Activated T-cell treated with anti-CD3 and anti-CD28 coated beads, Interleukin-2, amount 50 U/mL, for 4 hours (primary cell): ENCODE results near the gene AGT. TPM values are rescaled to one million over a fixed set of nuclear protein-coding genes. Genes with fewer than 3 reads are reported as not detected.
A peak's percentile ranks its signal among the peaks of the same experiment; 100 is the strongest.

Experiments used
- ATAC-seq, 2 donors: fragments of 200-7000 bp; cut with Tn5 transposase; one replicate each; pipeline ENCODE4 v1.10.0; 2021
- DNase-seq: peaks from one replicate; pipeline ENCODE4 v3.0.0-alpha.2; 2020
- H3K27me3 Mint-ChIP-seq: one replicate; pipeline ENCODE4 v1.8.0; 2021; ENCODE audit warnings: low read depth, mixed read lengths
- H3K36me3 Mint-ChIP-seq: one replicate; pipeline ENCODE4 v1.8.0; 2022; ENCODE audit warnings: mixed read lengths; ENCODE audit not compliant: insufficient read depth
- H3K4me1 Mint-ChIP-seq: one replicate; pipeline ENCODE4 v1.8.0; 2021; ENCODE audit warnings: low read depth, mixed read lengths
- H3K4me3 Mint-ChIP-seq: one replicate; pipeline ENCODE4 v1.8.0; 2021; ENCODE audit warnings: mild to moderate bottlenecking, moderate library complexity, mixed read lengths
- H3K9me3 Mint-ChIP-seq: one replicate; pipeline ENCODE4 v1.8.0; 2021; ENCODE audit warnings: mixed read lengths
- total RNA-seq, 3 donors: library from RNA; stranded (reverse); gene quantifications; one replicate each; pipeline ENCODE4 v1.2.1, GENCODE V29; 2021

AGT gene
- total RNA-seq, 3 donors from 2014 or later: 0.66 to 0.79 (median 0.68) TPM

DNA sequence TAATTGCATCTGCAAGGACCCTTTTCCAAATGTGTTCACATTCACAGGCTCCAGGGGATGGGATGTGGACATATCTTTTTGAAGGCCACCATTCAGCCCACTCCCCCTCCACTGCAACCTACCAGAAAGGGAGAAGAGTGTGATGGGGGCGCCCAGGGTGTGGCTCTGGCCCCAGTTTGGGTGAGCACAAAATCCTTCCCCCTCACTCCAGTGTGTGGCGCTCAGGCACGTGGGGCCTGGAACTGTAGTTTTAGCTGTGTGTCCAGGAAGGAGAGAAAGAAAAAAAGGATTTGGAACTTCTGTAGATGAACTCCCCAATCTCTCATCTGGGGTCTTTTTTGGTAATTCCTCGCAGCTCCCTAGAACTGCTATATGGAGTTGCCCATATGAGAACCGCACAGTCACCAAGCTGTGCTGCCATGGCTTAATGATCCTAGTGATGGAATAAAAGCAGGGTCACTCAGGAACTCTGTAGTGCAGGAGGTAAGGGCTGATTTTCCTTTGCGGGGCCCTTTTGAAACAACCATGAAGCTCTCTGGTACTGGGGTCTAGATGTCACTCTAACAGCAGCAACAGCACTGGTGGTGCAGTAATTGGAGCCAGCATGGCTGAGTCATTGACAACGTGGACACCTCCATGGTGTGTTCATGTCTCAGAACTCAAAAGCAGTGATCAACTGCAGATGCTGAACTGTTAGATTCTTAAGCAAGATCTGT, 17.0 kb downstream of the AGT start:
- no peaks in the 10 kb centered on the region for H3K4me1 Mint-ChIP-seq
- H3K9me3 Mint-ChIP-seq: no peaks in the 10 kb centered on the region
- peaks cover 15% of the 10 kb centered on the region for H3K36me3 Mint-ChIP-seq
- ATAC-seq (no peak), DNase-seq (no peak)
- H3K4me3 Mint-ChIP-seq: no peak overlapping the region
- no peaks in the 10 kb centered on the region for H3K27me3 Mint-ChIP-seq

DNA sequence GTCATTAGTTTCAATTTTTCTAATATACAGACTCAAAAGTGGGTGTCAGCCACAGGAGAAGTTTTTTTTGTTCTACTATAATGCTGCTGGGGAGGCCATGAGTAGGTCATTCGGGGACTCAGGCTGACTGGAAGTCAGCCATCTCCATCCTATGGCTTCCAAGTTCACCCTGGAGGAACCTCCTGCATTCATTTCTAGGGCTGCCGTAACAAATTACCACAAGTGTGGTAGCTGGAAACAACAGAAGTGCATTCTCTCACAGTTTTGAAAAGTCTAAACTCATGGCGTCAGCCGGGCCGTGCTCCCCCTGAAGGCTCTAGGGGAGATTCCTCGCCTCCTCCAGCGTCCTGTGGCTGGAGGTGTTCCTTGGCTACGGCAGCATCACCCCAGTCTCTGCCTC, 17.7 kb downstream of the AGT start:
- no peak for ATAC-seq
- peaks cover 21% of the 10 kb centered on the region for H3K36me3 Mint-ChIP-seq

DNA sequence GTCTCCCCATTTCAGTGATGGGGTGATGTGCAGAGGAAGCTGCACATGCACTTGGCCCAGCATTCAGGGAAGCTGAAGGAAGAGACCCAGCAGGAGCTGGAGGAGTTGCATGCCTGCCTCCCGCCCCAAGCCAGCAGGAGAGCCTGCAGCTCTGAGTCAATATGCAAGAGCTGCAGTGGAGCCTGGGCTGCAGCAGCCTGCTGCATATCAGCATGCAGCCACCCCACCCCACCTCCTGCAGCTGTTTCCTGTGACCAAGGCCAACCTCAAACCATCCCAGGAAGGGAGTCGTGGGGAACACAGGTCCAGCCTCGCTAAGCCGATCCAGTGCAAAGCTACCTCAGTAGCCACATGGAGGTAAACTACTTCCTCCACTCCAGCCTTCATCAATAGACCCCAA, 18.9 kb downstream of the AGT start:
- no peaks in the 10 kb centered on the region for H3K4me1 Mint-ChIP-seq
- H3K27me3 Mint-ChIP-seq: no peaks in the 10 kb centered on the region
- H3K36me3 Mint-ChIP-seq: peaks cover 26% of the 10 kb centered on the region
- DNase-seq: no peak
- ATAC-seq: no peak
- H3K4me3 Mint-ChIP-seq: no peak overlapping the region
- H3K9me3 Mint-ChIP-seq: no peaks in the 10 kb centered on the region

More for the DNA sequence above, 17.7 kb downstream of the AGT start:
- Mint-ChIP-seq H3K4me3 (no peak overlapping the region), H3K9me3 (no peaks in the 10 kb centered on the region), H3K4me1 (no peaks in the 10 kb centered on the region), H3K27me3 (no peaks in the 10 kb centered on the region)
- DNase-seq: no peak

DNA sequence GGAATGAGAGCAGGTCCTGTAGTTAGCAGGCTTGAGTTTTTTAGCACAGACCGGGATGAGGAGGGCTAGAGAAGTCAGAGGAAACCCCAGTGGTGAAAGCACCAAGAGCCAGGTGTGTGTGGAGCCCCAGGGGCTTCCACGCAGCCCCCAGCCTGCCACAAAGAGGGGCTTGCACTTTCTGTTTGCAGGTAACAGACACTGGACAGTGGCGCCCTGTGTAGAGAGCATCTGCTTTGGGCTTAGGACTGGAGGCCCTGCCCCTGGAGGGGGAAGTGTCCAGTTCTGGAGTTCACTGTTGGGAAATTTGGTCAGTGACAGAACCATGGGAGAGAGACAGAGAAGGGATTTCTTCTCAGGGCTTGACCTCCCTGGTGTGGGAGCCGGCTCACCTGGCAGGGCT, 19.5 kb downstream of the AGT start:
- ATAC-seq (no peak), DNase-seq (no peak)
- Mint-ChIP-seq H3K36me3 (peaks cover 31% of the 10 kb centered on the region), H3K4me3 (no peak overlapping the region), H3K9me3 (no peaks in the 10 kb centered on the region), H3K27me3 (no peaks in the 10 kb centered on the region), H3K4me1 (no peaks in the 10 kb centered on the region)

DNA sequence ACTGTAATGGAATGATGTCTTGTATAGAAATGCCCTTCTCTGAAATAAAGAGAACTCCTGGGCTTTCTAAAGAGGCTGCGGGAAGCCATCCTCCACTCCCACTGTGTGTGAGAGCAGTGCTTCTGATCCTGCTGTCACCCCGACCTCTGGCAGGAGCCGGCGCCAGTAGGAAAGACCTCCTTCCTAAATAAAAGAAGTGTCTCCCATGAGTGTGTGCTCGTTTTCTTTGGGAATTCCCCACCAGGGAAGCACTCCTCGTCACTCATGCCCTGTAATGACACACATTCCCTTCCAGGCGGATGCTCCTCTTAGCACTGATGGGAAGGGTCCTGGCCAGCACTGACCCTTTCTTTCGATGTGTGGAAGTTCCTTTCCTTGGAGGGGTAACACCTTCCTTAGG, 20.1 kb downstream of the AGT start:
- ATAC-seq (no peak), DNase-seq (no peak)
- H3K4me3 Mint-ChIP-seq: no peak overlapping the region
- H3K9me3 Mint-ChIP-seq: no peaks in the 10 kb centered on the region
- H3K36me3 Mint-ChIP-seq: peaks cover 33% of the 10 kb centered on the region
- H3K27me3 Mint-ChIP-seq: no peaks in the 10 kb centered on the region
- no peaks in the 10 kb centered on the region for H3K4me1 Mint-ChIP-seq

DNA sequence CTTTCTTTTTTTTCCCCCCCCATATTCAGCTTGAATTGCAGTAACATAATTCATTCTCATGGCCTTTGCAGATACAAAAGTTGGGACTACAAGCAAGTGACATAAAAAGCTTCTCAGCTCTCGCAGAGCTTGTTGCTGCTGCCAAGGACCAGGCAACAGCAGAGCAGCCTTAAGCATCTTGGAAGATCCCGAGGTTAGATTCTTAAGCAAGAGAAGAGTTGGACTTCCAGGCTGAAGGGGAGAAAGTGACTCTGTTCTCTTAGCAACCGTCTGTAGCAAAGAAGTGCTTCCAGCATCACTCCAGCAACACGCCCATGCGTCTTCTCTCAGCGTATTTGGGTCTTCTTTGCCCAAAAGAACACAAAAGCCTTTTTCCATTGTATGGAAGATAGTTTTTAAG, 20.7 kb downstream of the AGT start:
- Mint-ChIP-seq H3K4me1 (no peaks in the 10 kb centered on the region), H3K4me3 (no peak overlapping the region), H3K27me3 (no peaks in the 10 kb centered on the region), H3K9me3 (no peaks in the 10 kb centered on the region), H3K36me3 (peaks cover 36% of the 10 kb centered on the region)
- DNase-seq (no peak), ATAC-seq (no peak)

DNA sequence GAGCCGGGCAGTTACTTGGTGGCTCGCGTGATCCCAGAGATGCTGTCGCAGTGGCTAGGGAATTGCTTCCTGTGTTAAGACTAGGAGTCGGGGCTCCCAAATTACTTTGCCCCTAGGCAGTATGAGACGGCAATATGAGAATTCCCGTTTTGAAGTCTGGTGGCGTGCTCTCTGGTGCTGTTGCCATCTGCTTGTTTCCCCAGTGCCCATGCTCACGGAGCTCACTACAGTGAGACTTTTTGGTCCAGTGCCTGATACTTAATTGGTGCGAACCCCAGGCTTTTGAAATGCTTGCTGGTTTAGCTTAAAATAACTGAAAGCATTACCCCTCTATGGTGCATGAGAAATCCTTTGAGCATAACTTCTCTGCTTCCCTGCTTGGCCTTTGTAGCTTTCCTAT, 22.3 kb downstream of the AGT start:
- no peak for ATAC-seq
- Mint-ChIP-seq H3K4me1 (no peaks in the 10 kb centered on the region), H3K9me3 (no peaks in the 10 kb centered on the region), H3K4me3 (no peak overlapping the region), H3K36me3 (peaks cover 43% of the 10 kb centered on the region), H3K27me3 (no peaks in the 10 kb centered on the region)
- DNase-seq: no peak

DNA sequence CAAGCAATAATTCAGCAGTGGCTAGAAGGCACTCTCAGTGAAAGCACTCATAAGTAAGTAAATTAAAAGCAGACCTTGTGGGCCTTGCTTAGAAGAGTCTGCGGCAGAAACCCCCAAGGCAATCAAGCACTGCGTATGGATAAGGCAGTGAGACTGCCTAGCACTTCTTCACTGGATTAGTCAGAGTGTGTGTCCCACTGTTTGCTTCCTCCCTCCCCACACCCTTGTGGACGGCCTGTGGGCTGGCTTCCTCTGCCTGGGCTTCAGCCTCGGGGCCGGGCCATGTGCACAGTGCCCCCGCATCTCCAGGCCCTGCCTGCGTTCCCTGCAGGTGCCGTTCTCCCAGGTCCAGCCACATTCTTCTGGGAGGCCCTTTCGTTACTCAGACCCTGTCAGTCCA, 23.8 kb downstream of the AGT start:
- DNase-seq (no peak), ATAC-seq (no peak)
- Mint-ChIP-seq H3K9me3 (no peaks in the 10 kb centered on the region), H3K4me3 (no peak overlapping the region), H3K27me3 (no peaks in the 10 kb centered on the region), H3K36me3 (peaks cover 52% of the 10 kb centered on the region), H3K4me1 (no peaks in the 10 kb centered on the region)

DNA sequence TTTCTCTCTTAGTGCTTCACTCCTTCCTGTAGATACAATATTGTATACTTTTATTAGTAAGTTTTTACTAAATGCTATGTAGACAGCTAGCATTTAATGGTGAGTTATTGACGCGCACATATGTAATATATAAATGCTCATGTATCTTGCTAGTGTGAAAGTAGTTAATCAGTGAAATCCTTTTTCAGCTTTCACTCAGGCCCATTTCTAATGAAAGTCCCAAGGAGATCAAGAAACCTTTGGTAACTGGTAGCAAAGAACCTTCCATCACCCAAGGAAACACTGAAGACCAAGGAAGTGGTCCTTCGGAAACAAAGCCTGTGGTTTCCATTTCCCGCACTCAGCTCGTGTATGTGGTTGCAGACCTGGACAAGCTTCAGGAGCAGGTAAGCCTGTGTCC, 27.2 kb downstream of the AGT start:
- DNase-seq: no peak
- Mint-ChIP-seq H3K27me3 (no peaks in the 10 kb centered on the region), H3K9me3 (no peaks in the 10 kb centered on the region), H3K36me3 (peaks cover 49% of the 10 kb centered on the region), H3K4me3 (no peak overlapping the region), H3K4me1 (no peaks in the 10 kb centered on the region)
- ATAC-seq: no peak

DNA sequence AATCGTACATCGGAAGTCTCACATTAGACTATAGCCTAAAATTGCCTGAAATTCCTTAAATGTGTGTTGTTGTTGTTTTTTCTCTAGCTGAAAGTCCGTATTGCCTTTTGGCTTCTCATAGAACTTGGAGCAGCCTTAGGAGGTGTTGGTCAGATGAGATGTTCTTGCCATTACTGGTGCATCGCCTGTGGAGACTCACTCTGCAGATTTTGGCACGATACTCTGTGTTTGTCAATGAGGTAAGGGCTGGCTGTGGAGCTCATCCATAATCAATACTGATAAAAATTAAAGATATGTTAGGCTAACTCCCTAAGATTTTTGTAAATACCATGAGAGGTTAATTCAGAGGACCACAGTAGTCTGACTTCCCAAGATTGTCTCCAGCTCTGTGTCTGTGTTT, 28.9 kb downstream of the AGT start:
- Mint-ChIP-seq H3K9me3 (no peaks in the 10 kb centered on the region), H3K27me3 (no peaks in the 10 kb centered on the region), H3K36me3 (peaks cover 39% of the 10 kb centered on the region), H3K4me3 (no peak overlapping the region), H3K4me1 (no peaks in the 10 kb centered on the region)
- ATAC-seq (no peak), DNase-seq (no peak)

DNA sequence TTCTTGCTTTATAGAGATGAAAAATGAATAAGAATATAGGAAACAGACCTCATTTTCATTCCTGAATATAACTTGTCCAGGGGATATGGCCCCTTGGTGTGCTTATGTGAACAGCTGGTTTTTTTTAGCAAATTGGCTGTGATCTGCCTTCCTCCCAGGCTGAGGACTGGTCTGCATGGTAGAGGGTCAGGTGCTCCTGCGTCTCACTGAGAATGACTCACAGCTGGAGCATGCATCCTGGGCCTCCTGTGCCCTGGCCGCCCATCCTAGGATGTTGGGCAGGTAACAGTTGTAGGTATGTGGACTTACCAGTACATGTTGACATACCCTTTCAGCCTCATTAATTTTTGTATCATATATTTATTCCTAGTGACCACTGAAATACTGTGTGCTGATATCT, 29.8 kb downstream of the AGT start:
- Mint-ChIP-seq H3K4me1 (no peaks in the 10 kb centered on the region), H3K9me3 (no peaks in the 10 kb centered on the region), H3K36me3 (peaks cover 37% of the 10 kb centered on the region), H3K4me3 (no peak overlapping the region), H3K27me3 (no peaks in the 10 kb centered on the region)
- no peak for ATAC-seq
- no peak for DNase-seq

DNA sequence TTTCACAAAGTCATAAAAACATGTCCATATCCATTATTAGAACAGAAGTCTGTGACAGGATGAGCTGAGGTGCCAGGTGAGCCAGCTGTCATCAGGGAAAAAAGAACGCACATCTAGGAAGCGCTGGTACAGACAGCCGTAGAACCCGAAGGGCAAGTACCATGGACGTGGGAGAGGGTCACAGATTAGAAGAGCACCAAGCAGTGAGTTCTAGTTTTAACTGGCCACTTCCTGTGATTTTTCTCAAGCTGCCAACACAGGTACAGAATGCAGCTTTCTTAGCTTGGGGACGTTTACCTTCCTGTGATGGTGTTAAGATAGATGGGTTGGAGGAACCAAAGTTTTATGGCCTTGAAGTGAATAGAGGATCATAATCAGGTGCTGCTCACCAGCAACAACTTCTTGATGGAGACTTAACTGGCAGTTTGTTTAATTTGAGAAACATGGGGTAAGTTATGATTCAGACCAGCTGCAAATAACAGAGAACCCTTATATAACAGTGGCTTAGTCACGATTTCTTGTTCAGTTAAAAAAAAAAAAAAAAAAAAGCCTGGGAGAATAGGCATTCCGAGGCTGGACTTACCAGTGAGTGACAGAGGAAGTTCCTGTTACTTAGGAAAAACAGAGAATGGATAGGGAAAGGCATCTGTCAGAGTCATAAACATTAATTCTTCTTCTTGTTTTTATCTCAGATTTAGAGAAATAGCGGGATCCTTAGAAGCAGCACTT, 30.9 kb downstream of the AGT start:
- Mint-ChIP-seq H3K27me3 (no peaks in the 10 kb centered on the region), H3K4me1 (no peaks in the 10 kb centered on the region), H3K9me3 (no peaks in the 10 kb centered on the region), H3K4me3 (no peak overlapping the region), H3K36me3 (peaks cover 42% of the 10 kb centered on the region)
- DNase-seq (no peak), ATAC-seq (no peak)

DNA sequence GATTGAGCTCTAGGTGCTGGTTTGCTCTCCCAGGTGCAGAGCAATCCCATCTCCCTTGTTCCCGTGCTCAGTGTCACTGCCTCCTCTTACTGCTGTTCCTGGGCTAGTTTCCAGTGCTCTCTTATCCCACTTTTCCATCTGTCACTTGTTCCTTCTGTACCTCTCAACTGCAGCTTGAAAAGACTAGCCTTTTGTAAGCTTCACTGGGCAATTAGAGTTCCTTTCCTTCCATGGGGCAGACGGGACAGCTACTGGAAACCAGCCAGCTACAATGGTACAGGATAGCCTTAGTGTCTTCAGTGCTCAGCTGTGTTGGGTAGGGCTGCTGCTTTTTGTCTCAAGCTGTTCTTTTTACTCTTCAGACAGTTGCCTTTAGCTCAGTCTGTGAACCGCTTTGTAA, 31.6 kb downstream of the AGT start:
- Mint-ChIP-seq H3K4me3 (no peak overlapping the region), H3K4me1 (no peaks in the 10 kb centered on the region), H3K36me3 (peaks cover 38% of the 10 kb centered on the region), H3K27me3 (no peaks in the 10 kb centered on the region), H3K9me3 (no peaks in the 10 kb centered on the region)
- ATAC-seq (no peak), DNase-seq (no peak)

DNA sequence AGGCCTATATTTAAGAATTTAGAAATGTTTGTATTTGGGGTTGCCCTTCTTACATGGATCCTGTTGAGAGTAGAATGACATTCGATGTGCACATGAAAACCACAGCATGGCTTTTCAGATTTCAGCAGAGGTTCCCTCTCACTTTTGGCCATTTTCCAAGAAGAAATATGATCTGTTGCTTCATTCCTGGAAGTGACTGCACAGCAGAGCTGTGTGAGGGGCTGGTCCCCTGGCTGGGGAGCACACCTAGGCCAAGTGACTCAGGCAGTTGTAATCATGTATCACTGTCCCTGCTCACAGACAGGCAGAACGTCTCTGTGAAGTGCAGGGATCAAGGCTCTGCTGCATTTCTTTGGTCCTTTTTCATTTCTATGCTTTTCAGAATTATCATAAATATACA, 32.3 kb downstream of the AGT start:
- DNase-seq: no peak

DNA sequence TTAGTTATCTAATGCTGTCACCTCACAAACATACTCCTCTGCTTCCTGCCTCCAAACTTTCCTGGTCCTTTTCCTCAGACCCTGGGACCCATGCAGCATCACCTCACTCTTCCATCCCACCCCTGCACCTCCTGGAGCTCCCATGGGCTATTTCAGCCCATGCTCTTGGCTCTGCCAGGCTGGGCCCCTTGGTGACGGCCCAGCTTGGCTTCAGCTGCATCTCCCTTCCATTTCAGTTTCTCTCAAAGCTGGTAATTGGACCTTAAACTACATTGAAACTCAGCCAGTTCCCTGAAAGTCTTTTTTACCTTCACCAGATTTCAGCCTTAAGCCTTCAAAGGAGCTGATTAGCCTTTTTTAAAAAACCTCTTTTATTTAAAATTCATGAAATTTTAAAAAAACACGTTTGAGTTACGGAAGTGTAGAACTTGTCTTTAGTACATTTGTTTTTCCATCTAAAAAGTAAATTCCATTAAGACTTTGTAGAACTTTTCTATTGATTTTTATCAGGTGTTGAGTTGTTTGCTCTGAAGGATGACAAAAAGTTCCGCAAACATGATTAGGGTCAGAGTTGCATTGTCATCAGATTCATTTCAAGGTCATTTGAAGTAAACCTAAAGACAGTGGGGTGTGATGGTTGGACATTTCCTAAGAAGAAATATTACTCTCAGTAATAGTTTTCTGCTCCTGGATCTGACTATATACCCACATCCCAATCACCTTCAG, 33.5 kb downstream of the AGT start:
- H3K4me1 Mint-ChIP-seq: no peaks in the 10 kb centered on the region
- H3K9me3 Mint-ChIP-seq: no peaks in the 10 kb centered on the region
- no peak for ATAC-seq

More for the DNA sequence above, 32.3 kb downstream of the AGT start:
- no peaks in the 10 kb centered on the region for H3K4me1 Mint-ChIP-seq
- no peak overlapping the region for H3K4me3 Mint-ChIP-seq
- ATAC-seq: peak in 1 of 2 donors; percentile 32
- H3K36me3 Mint-ChIP-seq: peaks cover 40% of the 10 kb centered on the region
- H3K27me3 Mint-ChIP-seq: no peaks in the 10 kb centered on the region
- H3K9me3 Mint-ChIP-seq: no peaks in the 10 kb centered on the region

More for the DNA sequence above, 33.5 kb downstream of the AGT start:
- H3K36me3 Mint-ChIP-seq: peaks cover 42% of the 10 kb centered on the region
- DNase-seq: no peak
- H3K4me3 Mint-ChIP-seq: no peak overlapping the region
- H3K27me3 Mint-ChIP-seq: no peaks in the 10 kb centered on the region
